ENCODE results near the gene PRDM4.
A peak's percentile ranks its signal among the peaks of the same experiment; 100 is the strongest.

Gene PRDM4

GRCh38 chr12:107685360-107686248 lies 75.3 kb downstream of the PRDM4 start, which contains the start of gene PWP1:
Gene PWP1, plus strand, starts transcription at chr12:107685799. Its CDS starts 101 bp downstream, at chr12:107685900.
- DNase-seq: peak; percentile 95

- no peak for DNase-seq
Measured at GRCh38 chr12:107684990-107685359, 76.0 kb downstream of the PRDM4 start.

GRCh38 chr12:107684029-107684795 lies 76.7 kb downstream of the PRDM4 start:
- no peak for DNase-seq

Data from CD4-positive, alpha-beta T cell treated with Interleukin-15 for 1 hour (primary cell).